PC-9 (cell line): ENCODE measurements around the gene ZRSR2. TPM values are rescaled to one million over a fixed set of nuclear protein-coding genes. Genes with fewer than 3 reads are reported as not detected.

Experiments
- BruUV-seq: library from RNA; stranded (reverse); fragments of 400-500 nt; replicated peaks from 2 replicates; lab custom pipeline; 2021; lab: Mats Ljungman, UMichigan
- CTCF ChIA-PET: fragments of 300-600 bp; sonication (Branson Sonifier 250); formaldehyde crosslinking; loops from one replicate; lab custom pipeline; 2022; ENCODE audit warnings: antibody characterized with exemption; lab: Charles Lee
- POLR2A ChIA-PET: fragments of 300-600 bp; sonication (Branson Sonifier 250); formaldehyde crosslinking; loops from one replicate; lab custom pipeline; 2022; ENCODE audit warnings: antibody characterized with exemption; ENCODE audit not compliant: unreplicated experiment; lab: Charles Lee
- DNase-seq, 2 experiments: peaks; one replicate each; pipeline versions ENCODE4 v3.0.0 to v3.0.0-alpha.2; 2015 to 2022; ENCODE audit warnings: mixed read lengths in 1 of 2
- H2AFZ ChIP-seq: fragments of 200-600 bp; sonication (generic); 2 replicates; pipeline ENCODE4 v1.8.1; 2017; ENCODE audit warnings: antibody characterized with exemption
- H3F3A ChIP-seq: fragments of 200-600 bp; sonication (generic); 2 replicates; pipeline ENCODE4 v1.8.1; 2017; ENCODE audit warnings: antibody characterized with exemption, mild to moderate bottlenecking, low read depth; ENCODE audit not compliant: insufficient read depth
- H3K27ac ChIP-seq: fragments of 200-600 bp; sonication (generic); 2 replicates; pipeline ENCODE4 v1.6.1; 2016; ENCODE audit warnings: mixed run types
- H3K27me3 ChIP-seq: fragments of 200-600 bp; sonication (generic); 2 replicates; pipeline ENCODE4 v1.6.1; 2016; ENCODE audit warnings: low read depth, mixed run types; ENCODE audit not compliant: insufficient read depth
- H3K36me3 ChIP-seq: fragments of 200-600 bp; sonication (generic); 2 replicates; pipeline ENCODE4 v1.6.1; 2016; ENCODE audit warnings: low read depth, mixed run types
- H3K4me1 ChIP-seq: fragments of 200-600 bp; sonication (generic); replicated peaks from 2 replicates; pipeline ENCODE4 v1.6.1; 2016; ENCODE audit warnings: mixed run types; ENCODE audit not compliant: insufficient read depth
- H3K4me2 ChIP-seq: fragments of 200-600 bp; sonication (generic); 2 replicates; pipeline ENCODE4 v1.6.1; 2017; ENCODE audit warnings: mixed run types
- H3K4me3 ChIP-seq: fragments of 200-600 bp; sonication (generic); 2 replicates; pipeline ENCODE4 v1.6.1; 2016; ENCODE audit warnings: mixed run types
- H3K79me2 ChIP-seq: fragments of 200-600 bp; sonication (generic); 2 replicates; pipeline ENCODE4 v1.6.1; 2017; ENCODE audit warnings: low read depth, mixed run types
- H3K9me2 ChIP-seq: fragments of 200-600 bp; sonication (generic); 2 replicates; pipeline ENCODE4 v1.8.1; 2017; ENCODE audit warnings: mild to moderate bottlenecking; ENCODE audit not compliant: insufficient read depth
- H3K9me3 ChIP-seq: fragments of 200-600 bp; sonication (generic); 2 replicates; pipeline ENCODE4 v1.8.1; 2016; ENCODE audit warnings: low read depth; ENCODE audit not compliant: insufficient read depth
- H4K20me1 ChIP-seq: fragments of 200-600 bp; sonication (generic); 2 replicates; pipeline ENCODE4 v1.8.1; 2017; ENCODE audit not compliant: insufficient read depth
- CTCF ChIP-seq: fragments of 200-600 bp; sonication (generic); conservative IDR thresholded peaks from 2 replicates; pipeline ENCODE4 v1.6.1; 2017; ENCODE audit warnings: mixed run types, antibody characterized with exemption, mild to moderate bottlenecking, moderate library complexity
- EZH2 ChIP-seq: fragments of 200-600 bp; sonication (generic); IDR thresholded peaks from 2 replicates; pipeline ENCODE4 v1.8.0; 2017; ENCODE audit warnings: antibody characterized with exemption, low read depth
- intact Hi-C: fragments of 100-400 bp; cut with micrococcal nuclease; formaldehyde crosslinking; loops from one replicate; pipeline ENCODE4 v1.10.0; 2022; ENCODE audit not compliant: unreplicated experiment
- total RNA-seq: library from RNA; stranded (reverse); gene quantifications from 2 replicates; pipeline ENCODE4 v1.2.3, GENCODE V29; 2021

Gene ZRSR2
- total RNA-seq, 1 experiment from 2014 or later: 7.6 TPM

- Histone ChIP-seq H3K9me2 (no peaks in the 10 kb centered on the region), H3K27me3 (no peaks in the 10 kb centered on the region), H3K36me3 (no peaks in the 10 kb centered on the region), H3K4me2 (no peak overlapping the region), H3K4me1 (no peaks in the 10 kb centered on the region), H3K79me2 (no peaks in the 10 kb centered on the region), H3F3A (no peaks in the 10 kb centered on the region), H3K27ac (no peak overlapping the region), H3K4me3 (no peak overlapping the region), H4K20me1 (no peaks in the 10 kb centered on the region), H3K9me3 (no peaks in the 10 kb centered on the region), H2AFZ (no peak overlapping the region)
- BruUV-seq: no TSS peak
- intact Hi-C loops: no loop called here
- ChIA-PET CTCF (no interaction called here), POLR2A (no interaction called here)
- TF ChIP-seq CTCF (no peak), EZH2 (no peak)
- DNase-seq: no peak
These were observed 79.4 kb downstream of the ZRSR2 start for GRCh38 chrX:15869695-15870094.

DNA sequence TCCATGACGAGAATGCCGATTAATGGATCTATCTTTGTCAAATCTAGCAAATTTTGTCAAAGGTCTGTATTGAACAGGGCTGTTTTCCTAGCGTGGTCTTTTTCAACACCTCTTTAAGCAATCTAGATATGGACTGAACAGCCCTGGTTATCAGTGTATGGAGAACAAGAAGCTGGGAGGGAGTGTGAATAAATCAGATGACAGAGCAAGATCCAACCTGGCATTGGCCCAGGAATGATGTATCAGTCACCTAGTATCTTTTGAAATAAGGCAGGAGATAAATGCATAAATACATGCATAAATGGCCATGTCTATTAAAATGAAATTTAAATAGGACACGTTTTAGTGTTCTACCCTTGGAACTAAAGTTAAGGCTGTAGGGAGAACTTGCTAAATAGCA is 80.0 kb downstream of the ZRSR2 start:
- no peak for TF ChIP-seq EZH2
- TF ChIP-seq CTCF: no peak
- no peak overlapping the region for H3K4me2 ChIP-seq
- DNase-seq: no peak
- ChIA-PET POLR2A (interaction anchor here (0.6 kb wide), 1 partner anchor 900 kb away, joined by 3 read pairs; no protein-coding TSS in a partner anchor), CTCF (no interaction called here)
- no TSS peak for BruUV-seq
- H4K20me1 ChIP-seq: no peaks in the 10 kb centered on the region
- H3F3A ChIP-seq: no peaks in the 10 kb centered on the region
- no peak overlapping the region for H3K4me3 ChIP-seq
- no peaks in the 10 kb centered on the region for H3K9me3 ChIP-seq
- no peaks in the 10 kb centered on the region for H3K4me1 ChIP-seq
- no peak overlapping the region for H3K27ac ChIP-seq
- intact Hi-C loops: no loop called here
- H2AFZ ChIP-seq: no peak overlapping the region
- H3K9me2 ChIP-seq: no peaks in the 10 kb centered on the region
- H3K27me3 ChIP-seq: no peaks in the 10 kb centered on the region
- no peaks in the 10 kb centered on the region for H3K36me3 ChIP-seq
- H3K79me2 ChIP-seq: no peaks in the 10 kb centered on the region

Other genes with a start within 250 kb of the ZRSR2 start
- gene ACE2, start 189.5 kb upstream of the ZRSR2 start, total RNA-seq: 1.9 and 3.4 TPM in 2 replicates
- 1.1 and 2.7 TPM in 2 replicates for gene CLTRN, start 125.7 kb upstream of the ZRSR2 start, total RNA-seq
- 10.9 and 12.1 TPM in 2 replicates for gene CA5B, start 52.2 kb upstream of the ZRSR2 start, total RNA-seq
- gene AP1S2, start 64.3 kb downstream of the ZRSR2 start, total RNA-seq: 10.6 and 14.2 TPM in 2 replicates